T47D (cell line): ENCODE measurements around the gene STK16.

Source experiments
- DNase-seq, 2 experiments: peaks; one replicate each; pipeline versions ENCODE4 v3.0.0 to v3.0.0-alpha.2; 2011 to 2012; ENCODE audit warnings: low read depth in 1 of 2, low spot score in 1 of 2
- JUND ChIP-seq: IDR thresholded peaks from 2 replicates; pipeline ENCODE4 v1.6.1; 2012; ENCODE audit warnings: low read depth
- in situ Hi-C: cut with HindIII; loops from 2 replicates; pipeline ENCODE4 v1.10.0; 2016; ENCODE audit warnings: low sequenced_read_pairs, low pct_unique_long_range_greater_than_20kb

The STK16 gene

DNA sequence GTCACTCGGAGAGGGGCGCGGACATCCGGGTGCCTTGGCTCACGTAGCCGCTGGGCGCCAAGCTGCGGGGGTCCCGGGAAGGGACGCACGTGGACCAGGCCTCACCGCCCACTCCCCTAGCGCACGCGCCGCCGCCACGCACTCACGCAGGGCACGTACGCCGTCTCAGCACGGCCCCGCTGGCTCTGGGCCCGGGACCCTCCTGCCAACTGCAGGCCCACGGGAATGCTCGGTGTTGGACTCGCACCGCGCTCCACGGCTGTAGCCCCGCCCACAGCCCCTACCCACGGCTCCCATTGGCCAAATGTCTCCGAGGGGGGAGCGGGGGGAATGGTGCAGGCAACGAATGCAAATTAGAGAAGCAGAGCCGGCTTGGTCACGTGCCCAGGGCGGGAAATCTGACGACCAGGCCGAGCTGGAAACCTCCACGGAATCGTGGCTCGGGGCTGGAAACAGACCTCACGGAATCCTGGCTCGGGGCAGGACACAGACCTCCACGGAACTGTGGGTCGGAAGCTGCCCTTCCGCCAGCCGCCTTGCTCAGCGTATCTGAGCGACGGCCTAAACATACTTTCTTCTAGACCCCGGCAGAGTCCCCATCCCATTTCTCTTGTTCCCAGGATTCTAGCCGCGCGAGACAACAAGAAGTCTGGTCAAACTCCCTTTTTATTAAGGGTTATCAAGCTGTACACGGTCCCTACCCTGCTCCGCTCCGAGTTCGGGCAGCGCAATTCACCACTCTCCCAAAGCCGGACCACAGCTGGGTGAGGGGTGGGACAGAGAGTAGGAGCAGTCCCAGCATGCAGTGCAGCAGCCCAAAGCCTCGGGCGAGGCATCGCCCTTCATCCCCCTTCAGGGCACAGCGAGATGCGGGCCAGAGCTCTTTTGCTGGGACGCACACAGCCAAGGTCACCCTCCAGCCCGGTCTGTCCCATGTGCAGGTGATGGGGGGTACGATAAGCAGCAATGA lies 26.3 kb upstream of the STK16 start, which contains the start of gene ABCB6:
Gene ABCB6, minus strand, starts transcription at position 227 of the 970 bp plus-strand sequence. CDS start 285 bp downstream, outside the sequence.
- in situ Hi-C loops, result no loop called here
- DNase-seq, result peak; percentile 87 to 94

DNA sequence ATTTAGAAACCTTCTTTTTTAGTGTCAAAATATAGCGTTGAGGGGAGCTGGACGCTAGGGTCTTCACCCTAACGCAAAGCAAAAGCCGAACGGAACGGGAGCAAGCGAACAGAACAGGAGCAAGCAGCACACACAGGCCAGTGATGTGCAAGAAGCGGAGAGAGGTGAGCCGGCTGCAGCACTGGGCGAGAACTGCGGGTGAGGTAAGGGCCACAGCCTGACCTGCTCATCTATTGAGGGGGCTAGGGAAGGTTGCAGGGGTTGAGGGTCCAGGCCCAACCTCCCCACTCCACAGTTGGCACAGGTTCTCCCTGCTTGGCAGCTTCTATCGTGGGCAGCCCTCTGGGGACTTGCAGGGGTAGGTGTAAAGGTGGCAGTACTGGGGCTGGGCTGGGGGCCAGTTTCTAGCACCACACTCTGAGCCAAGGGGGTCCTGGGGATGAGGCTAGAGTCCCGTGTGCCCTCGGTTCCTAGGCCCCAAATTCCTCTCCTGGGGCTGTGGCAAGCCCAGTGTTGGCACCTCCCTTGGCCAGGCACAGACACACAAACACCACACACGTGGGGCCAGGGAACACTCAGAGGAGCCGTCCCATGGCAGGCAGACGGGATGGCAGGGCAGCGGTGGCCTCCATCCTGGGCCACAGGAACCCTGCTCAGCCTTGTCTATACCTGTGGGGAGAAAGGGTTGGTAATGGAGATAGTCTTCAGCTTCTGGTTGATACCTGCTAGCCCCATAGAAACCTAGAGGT lies 25.3 kb upstream of the STK16 start:
- no peak for TF ChIP-seq JUND
- DNase-seq, result no peak
- in situ Hi-C loops, result no loop called here

More for the DNA sequence above, 26.3 kb upstream of the STK16 start, which contains the start of gene ABCB6:
- no peak for TF ChIP-seq JUND

DNA sequence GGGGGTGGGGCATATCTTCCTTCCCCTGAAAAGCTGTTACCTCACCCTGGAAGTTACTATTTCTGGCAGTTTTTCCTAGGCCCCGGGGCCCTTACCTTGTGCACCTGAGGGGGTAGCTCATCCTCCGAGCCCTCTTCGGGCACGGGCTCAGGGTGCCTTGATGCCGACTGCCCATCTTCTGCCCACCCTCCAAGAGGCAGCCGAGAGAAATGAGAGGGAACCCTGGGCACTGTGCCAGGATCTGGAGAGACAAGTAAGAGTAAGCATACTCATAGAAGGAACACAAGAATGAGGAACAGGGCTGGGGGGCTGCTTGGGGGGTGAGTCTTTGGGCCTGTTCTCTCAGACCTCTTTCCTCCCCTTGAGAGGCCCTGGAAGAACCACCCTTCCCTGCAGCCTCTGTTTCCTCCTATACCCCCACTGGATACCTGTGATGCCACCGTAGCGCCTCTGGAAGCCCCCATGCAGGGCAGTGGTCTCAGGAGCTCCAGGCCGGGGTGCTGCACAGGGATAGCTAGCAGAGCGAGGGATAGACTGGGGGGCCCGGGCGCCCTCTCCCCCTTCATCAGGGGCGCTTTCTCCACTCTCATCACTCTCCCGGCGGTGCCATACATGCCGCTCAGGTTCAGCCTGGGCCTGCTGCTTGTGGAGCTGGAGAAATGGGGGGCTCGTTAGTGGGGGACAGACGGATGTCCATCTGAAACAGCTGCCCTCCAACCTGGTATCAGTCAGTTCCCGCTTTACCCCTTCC lies 24.5 kb upstream of the STK16 start:
- in situ Hi-C loops, result no loop called here
- DNase-seq, result no peak
- no peak for TF ChIP-seq JUND

DNA sequence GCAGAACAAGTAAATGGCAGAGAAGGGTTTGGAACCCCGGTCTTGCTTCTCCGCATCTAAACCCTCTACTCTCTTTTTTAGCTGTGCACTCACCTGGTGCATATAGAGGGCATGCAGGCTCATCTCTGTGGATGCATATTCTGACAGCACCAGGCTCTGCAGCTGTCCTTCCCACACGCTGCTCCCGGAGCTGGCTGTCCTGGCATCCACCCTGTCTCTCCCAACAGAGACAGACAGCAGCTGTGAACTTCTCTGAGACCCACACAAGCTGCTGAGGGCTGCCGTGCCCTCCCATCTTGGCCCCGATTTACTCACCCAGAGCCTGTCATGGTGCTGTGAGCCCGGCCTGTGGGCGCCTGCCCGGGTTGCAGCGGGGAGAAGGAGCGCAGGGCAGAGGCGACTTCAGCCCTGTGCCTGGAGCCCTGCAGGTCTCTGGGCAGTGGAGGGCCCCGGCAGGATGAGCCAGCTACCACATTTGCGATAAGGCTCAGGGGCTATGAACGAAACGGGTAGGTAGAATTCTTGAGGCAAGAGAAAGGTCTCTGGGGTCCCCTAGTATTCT lies 23.2 kb upstream of the STK16 start:
- TF ChIP-seq JUND, result no peak
- in situ Hi-C loops, result no loop called here
- DNase-seq, result no peak

DNA sequence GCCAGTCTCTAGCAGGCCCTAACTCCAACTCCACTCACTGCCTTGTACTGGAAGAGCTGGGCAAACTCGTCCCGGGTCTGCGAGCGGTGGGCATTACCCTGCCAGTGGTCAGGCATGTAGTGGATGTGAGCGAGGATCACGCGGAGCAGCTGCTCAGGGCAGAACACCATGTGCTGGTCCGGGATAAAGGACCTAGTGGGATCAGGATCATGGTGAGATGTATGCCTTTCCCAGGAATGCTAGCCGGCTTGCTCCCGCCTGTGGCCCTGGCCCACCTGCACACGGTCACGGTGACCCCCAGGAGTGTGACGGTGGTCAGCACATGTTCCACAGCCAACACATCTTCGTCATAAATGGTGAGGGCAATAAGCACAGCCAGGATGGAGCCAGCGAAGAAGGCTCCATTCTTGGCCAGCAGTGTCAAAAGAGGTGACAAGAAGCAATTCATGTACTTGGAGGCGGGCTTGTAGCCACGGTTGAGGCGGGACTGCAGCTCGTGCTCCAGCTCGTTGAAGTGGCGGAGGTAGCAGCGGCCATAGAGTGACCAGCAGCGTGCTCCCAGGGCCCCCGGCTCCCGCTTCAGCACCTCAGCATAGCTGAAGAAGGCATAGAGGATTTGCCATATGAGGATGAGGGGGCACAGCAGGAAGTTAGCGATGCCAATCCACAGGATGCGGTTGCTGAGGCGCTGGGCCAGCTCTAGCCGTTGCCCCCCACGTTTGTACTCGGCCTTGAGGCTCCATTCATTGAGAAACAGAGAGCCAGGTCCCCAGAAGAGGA lies 21.3 kb upstream of the STK16 start:
- in situ Hi-C loops, result no loop called here
- TF ChIP-seq JUND, result no peak
- DNase-seq, result no peak

DNA sequence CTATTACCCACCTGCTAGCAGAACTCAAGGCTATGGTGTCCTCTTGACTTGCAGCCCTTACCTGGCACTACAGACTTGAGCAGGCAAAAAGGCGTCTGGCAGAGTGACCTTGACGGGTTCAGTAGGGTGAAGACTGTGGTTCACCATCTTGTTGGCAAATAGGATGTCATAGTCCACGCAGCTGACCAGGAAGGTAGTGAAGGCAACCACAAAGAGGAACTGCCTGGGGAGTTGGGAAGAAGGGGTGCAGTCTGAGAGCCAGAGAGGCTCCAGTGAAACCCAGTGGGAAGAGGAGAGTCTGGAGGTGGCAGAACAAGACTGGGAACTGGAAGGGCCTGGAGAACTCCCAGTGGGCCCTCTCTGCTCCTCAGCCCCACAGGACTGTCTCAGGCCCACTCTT lies 19.9 kb upstream of the STK16 start:
- DNase-seq, result no peak
- in situ Hi-C loops, result no loop called here

GRCh38 chr2:219228041-219228910 lies 17.0 kb upstream of the STK16 start:
- no peak for DNase-seq
- in situ Hi-C loops, result no loop called here
- TF ChIP-seq JUND, result no peak

More for the DNA sequence above, 19.9 kb upstream of the STK16 start:
- TF ChIP-seq JUND, result no peak

DNA sequence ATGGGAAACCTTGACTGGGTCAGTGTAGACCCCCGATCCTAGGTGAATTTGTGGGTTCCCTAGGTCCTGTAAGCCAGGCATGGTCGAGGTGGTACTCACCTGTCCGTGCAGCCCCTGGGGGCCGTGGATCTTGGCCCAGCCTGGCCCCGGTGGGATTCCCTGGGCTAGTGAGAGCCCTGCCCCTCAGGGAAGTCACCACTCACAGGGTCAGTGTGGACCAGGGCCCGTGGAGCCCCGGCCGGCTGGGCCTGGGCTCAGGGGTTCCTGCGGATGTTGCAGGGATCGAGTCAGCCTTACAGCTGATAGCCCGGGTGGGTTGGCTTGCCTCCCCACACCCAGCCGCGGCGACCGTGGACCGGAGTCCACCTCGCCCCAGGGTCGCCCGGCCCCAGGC lies 16.4 kb upstream of the STK16 start:
- DNase-seq, result no peak
- in situ Hi-C loops, result no loop called here
- no peak for TF ChIP-seq JUND

GRCh38 chr2:219229305-219230058 lies 15.8 kb upstream of the STK16 start, which contains the start of the genes ANKZF1 and ATG9A:
Gene ANKZF1 (plus strand): TSS chr2:219229806. CDS start chr2:219230258, 452 bp downstream.
Gene ATG9A (minus strand): TSS chr2:219229636. CDS start chr2:219228024, 1,612 bp downstream.
- in situ Hi-C loops, result no loop called here
- DNase-seq, result peak; percentile 96 to 98
- no peak for TF ChIP-seq JUND

DNA sequence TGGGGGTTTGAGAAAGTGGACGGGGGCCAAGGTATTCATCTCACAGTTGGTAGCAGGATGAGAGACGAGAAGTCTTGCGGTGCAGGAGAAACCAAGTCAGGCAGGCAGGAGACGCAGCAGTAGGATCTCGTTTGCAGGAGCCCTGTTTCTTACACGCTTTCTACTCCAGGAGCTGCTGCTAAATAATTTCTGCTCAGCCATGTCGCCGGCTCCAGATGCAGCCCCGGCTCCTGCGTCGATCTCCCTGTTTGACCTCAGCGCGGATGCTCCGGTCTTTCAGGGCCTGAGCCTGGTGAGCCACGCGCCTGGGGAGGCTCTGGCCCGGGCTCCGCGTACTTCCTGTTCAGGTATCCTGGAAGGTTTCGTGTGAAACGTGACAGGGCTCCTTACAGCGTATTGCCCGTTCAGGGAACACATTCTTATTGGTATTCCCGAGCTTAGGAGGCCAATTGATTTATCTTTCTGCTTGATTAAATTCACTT lies 15.2 kb upstream of the STK16 start:
- in situ Hi-C loops, result no loop called here
- no peak for TF ChIP-seq JUND
- peak in 1 of 2 experiments; percentile 36 for DNase-seq
